Erythroblast (primary cell): Measurements from ENCODE around the gene GIPC1.

Experiments
- GATA1 ChIP-seq: IDR thresholded peaks from 2 replicates; pipeline ENCODE4 v1.6.1; 2011; ENCODE audit warnings: low read depth, mild to moderate bottlenecking, control low read depth, low read length, moderate library complexity
- POLR2A ChIP-seq: IDR thresholded peaks from 2 replicates; pipeline ENCODE4 v1.6.1; 2011; ENCODE audit warnings: mild to moderate bottlenecking, low read length

- no peak for TF ChIP-seq GATA1
- TF ChIP-seq POLR2A, result no peak
Measured at GRCh38 chr19:14449321-14449720, 46.6 kb downstream of the GIPC1 start.
